Measurements from ENCODE around the gene DNASE1L2.

DNA sequence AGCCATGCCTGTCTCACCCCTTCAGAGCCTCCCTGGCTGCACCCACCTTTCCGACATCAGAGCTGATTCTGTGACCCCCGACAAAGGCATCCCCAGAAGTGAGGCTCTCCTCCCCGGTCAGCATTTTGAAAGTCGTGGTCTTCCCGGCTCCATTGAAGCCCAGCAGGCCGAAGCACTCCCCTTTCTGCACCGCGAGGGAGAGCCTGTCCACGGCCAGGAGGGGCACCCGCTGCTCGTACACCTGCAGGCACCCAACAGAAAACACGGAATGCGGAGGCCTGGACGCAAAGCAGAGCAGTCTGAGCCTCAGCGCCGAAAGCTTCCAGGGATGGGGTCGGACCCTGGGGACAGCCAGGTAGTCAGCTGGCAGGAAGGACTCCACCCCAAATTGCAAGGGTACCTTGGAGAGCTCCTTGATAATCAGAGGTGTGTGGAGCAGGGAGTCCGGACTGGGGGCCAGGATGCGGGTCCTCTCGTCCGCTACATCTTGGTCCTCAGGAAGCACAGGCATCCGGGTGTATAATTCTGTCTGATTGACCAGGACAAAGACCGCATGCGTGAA lies 44.8 kb downstream of the DNASE1L2 start:
- no peak for TF ChIP-seq EZH2 (IDR thresholded peaks at IDR 0.05; ENCODE audit: low read length, missing control alignments)
- TF ChIP-seq, protein P1, sequence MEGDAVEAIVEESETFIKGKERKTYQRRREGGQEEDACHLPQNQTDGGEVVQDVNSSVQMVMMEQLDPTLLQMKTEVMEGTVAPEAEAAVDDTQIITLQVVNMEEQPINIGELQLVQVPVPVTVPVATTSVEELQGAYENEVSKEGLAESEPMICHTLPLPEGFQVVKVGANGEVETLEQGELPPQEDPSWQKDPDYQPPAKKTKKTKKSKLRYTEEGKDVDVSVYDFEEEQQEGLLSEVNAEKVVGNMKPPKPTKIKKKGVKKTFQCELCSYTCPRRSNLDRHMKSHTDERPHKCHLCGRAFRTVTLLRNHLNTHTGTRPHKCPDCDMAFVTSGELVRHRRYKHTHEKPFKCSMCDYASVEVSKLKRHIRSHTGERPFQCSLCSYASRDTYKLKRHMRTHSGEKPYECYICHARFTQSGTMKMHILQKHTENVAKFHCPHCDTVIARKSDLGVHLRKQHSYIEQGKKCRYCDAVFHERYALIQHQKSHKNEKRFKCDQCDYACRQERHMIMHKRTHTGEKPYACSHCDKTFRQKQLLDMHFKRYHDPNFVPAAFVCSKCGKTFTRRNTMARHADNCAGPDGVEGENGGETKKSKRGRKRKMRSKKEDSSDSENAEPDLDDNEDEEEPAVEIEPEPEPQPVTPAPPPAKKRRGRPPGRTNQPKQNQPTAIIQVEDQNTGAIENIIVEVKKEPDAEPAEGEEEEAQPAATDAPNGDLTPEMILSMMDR (conservative IDR thresholded peaks at IDR 0.05 in 1 of 2, IDR thresholded peaks at IDR 0.05 in 1 of 2; ENCODE audit: low read depth in 1 of 2, low read length in 2 of 2) = no peak

Data from fibroblast of lung (primary cell).